Liver (tissue), 9 donors: ENCODE measurements around the gene RALY. TPM values are rescaled to one million over a fixed set of nuclear protein-coding genes. Genes with fewer than 3 reads are reported as not detected.

ENCODE experiments used
- DNase-seq: peaks from one replicate; pipeline ENCODE4 v3.0.0-alpha.2; 2017; ENCODE audit warnings: low spot score
- H3K27ac ChIP-seq, 2 donors: one replicate each; pipeline ENCODE4 v1.7.0; 2013; ENCODE audit warnings: inconsistent platforms in 2 of 2, low read length in 2 of 2, control low read depth in 1 of 2, low read depth in 1 of 2, mild to moderate bottlenecking in 1 of 2
- H3K27me3 ChIP-seq, 4 donors: one replicate each; pipeline versions ENCODE4 v1.6.1 to v1.7.0; 2013; ENCODE audit warnings: low read length in 3 of 4, inconsistent platforms in 1 of 4, mild to moderate bottlenecking in 1 of 4, moderate library complexity in 1 of 4; ENCODE audit not compliant: control insufficient read depth in 4 of 4, insufficient read depth in 4 of 4
- H3K36me3 ChIP-seq, 4 donors: one replicate each; pipeline versions ENCODE4 v1.6.1 to v1.7.0; 2013; ENCODE audit warnings: low read length in 3 of 4, mild to moderate bottlenecking in 3 of 4, low read depth in 1 of 4, moderate library complexity in 1 of 4; ENCODE audit not compliant: control insufficient read depth in 4 of 4, insufficient read depth in 3 of 4
- H3K4me1 ChIP-seq, 4 donors: one replicate each; pipeline versions ENCODE4 v1.6.1 to v1.7.0; 2013; ENCODE audit warnings: low read length in 3 of 4, mild to moderate bottlenecking in 3 of 4, moderate library complexity in 1 of 4; ENCODE audit not compliant: control insufficient read depth in 4 of 4, insufficient read depth in 4 of 4
- H3K4me3 ChIP-seq, 3 donors: one replicate each; pipeline versions ENCODE4 v1.6.1 to v1.7.0; 2013; ENCODE audit warnings: low read length in 3 of 3, control low read depth in 1 of 3, low read depth in 1 of 3, mild to moderate bottlenecking in 1 of 3
- H3K9ac ChIP-seq, 2 donors: one replicate each; pipeline ENCODE4 v1.7.0; 2013; ENCODE audit warnings: low read length in 2 of 2, mild to moderate bottlenecking in 2 of 2, moderate library complexity in 2 of 2, control low read depth in 1 of 2, low read depth in 1 of 2
- H3K9me3 ChIP-seq, 4 donors: one replicate each; pipeline versions ENCODE4 v1.6.1 to v1.7.0; 2013; ENCODE audit warnings: low read length in 3 of 4; ENCODE audit not compliant: control insufficient read depth in 4 of 4
- EGR1 ChIP-seq, 2 donors: IDR thresholded peaks; 2 replicates each; pipeline ENCODE4 v1.6.1; 2016 to 2018; ENCODE audit warnings: antibody characterized with exemption in 2 of 2, low read depth in 2 of 2
- FOXA1 ChIP-seq: IDR thresholded peaks from 2 replicates; pipeline ENCODE4 v1.6.1; 2016; ENCODE audit warnings: antibody characterized with exemption
- FOXA2 ChIP-seq: IDR thresholded peaks from 2 replicates; pipeline ENCODE4 v1.6.1; 2016; ENCODE audit warnings: antibody characterized with exemption
- GABPA ChIP-seq, 2 donors: IDR thresholded peaks in 1 of 2; conservative IDR thresholded peaks in 1 of 2; 2 replicates each; pipeline ENCODE4 v1.6.1; 2016; ENCODE audit warnings: antibody characterized with exemption in 2 of 2, mild to moderate bottlenecking in 1 of 2, moderate library complexity in 1 of 2
- JUND ChIP-seq, 2 donors: IDR thresholded peaks; 2 replicates each; pipeline ENCODE4 v1.6.1; 2016; ENCODE audit warnings: antibody characterized with exemption in 2 of 2
- SP1 ChIP-seq: IDR thresholded peaks from 2 replicates; pipeline ENCODE4 v1.6.1; 2018; ENCODE audit warnings: antibody characterized with exemption, mild to moderate bottlenecking
- TAF1 ChIP-seq: conservative IDR thresholded peaks from 2 replicates; pipeline ENCODE4 v1.6.1; 2016; ENCODE audit warnings: antibody characterized with exemption, mild to moderate bottlenecking
- YY1 ChIP-seq: IDR thresholded peaks from 2 replicates; pipeline ENCODE4 v1.6.1; 2016; ENCODE audit warnings: antibody characterized with exemption, mild to moderate bottlenecking
- WGBS: extraction: QIAGEN DNeasy Blood & Tissue Kit; methylation state at CpG from one replicate; pipeline ENCODE4 v1.1.7; 2013; 5-methylcytosine and 5-hydroxymethylcytosine counted together
- polyA plus RNA-seq, 2 donors: library from polyadenylated mRNA; stranded (reverse) in 1 of 2; unstranded in 1 of 2; fragments of 200-250 nt in 1 of 2; fragments of >200 nt in 1 of 2; fragmentation: Nextera tagmentation in 1 of 2; extraction: Ambion mirVana in 1 of 2; gene quantifications; one replicate each; pipeline versions ENCODE4 v1.2.1 to v1.2.3, GENCODE V29; 2013 to 2015
- total RNA-seq, 2 donors: library from RNA; depleted of rRNA; stranded (reverse); fragments of >200 nt; gene quantifications; one replicate each; pipeline ENCODE4 v1.2.3, GENCODE V29; 2014
- TF ChIP-seq, protein P1 (sequence below): IDR thresholded peaks from 2 replicates; pipeline ENCODE4 v1.6.1; 2016; ENCODE audit warnings: antibody characterized with exemption
- TF ChIP-seq, protein P2 (sequence below): IDR thresholded peaks from 2 replicates; pipeline ENCODE4 v1.6.1; 2016; ENCODE audit warnings: antibody characterized with exemption
- TF ChIP-seq, protein P3 (sequence below): fragments of 150-350 bp; IDR thresholded peaks from 2 replicates; pipeline ENCODE4 v1.5.1; 2017; ENCODE audit warnings: improper control_type of control experiment, low read depth, low read length; ENCODE audit not compliant: missing input control
- TF ChIP-seq, protein P4 (sequence below): IDR thresholded peaks from 2 replicates; pipeline ENCODE4 v1.6.1; 2016; ENCODE audit warnings: antibody characterized with exemption, mild to moderate bottlenecking
- donor health status: healthy.
- donor health status: healthy.
- donor health status: healthy.
- donor health status: healthy.
- donor health status: healthy.

Gene RALY
- total and polyA plus RNA-seq, 4 donors: 23.1 to 47.4 (median 33.3) TPM

DNA sequence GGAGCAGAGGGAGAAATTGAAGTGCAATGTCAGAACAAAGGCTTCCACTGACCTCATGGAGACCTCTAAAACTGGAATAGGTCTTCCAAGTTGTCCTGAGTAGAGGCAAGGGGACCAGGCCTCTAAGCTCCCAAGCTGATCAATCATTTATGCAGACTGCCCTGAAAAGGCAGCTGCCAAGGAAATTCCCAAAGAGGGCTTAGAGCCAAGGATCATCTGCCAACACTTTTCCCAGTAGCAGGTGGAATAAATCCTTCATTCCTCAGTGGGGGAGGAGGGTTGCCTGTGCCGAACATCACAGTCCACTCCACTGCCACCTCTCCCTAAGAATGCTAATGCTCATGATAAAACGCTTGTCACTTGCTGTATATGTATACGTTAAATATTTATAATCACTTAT, 29.3 kb upstream of the RALY start:
- H3K9me3 ChIP-seq: no peaks in the 10 kb centered on the region
- DNase-seq: no peak
- H3K4me3 ChIP-seq: no peak overlapping the region
- TF ChIP-seq YY1 (no peak), FOXA1 (no peak), TAF1 (no peak), GABPA (IDR thresholded peaks at IDR 0.05 in 1 of 2, conservative IDR thresholded peaks at IDR 0.05 in 1 of 2) (no peak), EGR1 (IDR thresholded peaks at IDR 0.05; ENCODE audit: low read depth in 2 of 2) (no peak), SP1 (no peak)
- TF ChIP-seq, protein P1, sequence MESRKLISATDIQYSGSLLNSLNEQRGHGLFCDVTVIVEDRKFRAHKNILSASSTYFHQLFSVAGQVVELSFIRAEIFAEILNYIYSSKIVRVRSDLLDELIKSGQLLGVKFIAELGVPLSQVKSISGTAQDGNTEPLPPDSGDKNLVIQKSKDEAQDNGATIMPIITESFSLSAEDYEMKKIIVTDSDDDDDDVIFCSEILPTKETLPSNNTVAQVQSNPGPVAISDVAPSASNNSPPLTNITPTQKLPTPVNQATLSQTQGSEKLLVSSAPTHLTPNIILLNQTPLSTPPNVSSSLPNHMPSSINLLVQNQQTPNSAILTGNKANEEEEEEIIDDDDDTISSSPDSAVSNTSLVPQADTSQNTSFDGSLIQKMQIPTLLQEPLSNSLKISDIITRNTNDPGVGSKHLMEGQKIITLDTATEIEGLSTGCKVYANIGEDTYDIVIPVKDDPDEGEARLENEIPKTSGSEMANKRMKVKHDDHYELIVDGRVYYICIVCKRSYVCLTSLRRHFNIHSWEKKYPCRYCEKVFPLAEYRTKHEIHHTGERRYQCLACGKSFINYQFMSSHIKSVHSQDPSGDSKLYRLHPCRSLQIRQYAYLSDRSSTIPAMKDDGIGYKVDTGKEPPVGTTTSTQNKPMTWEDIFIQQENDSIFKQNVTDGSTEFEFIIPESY: no peak
- TF ChIP-seq, protein P2, sequence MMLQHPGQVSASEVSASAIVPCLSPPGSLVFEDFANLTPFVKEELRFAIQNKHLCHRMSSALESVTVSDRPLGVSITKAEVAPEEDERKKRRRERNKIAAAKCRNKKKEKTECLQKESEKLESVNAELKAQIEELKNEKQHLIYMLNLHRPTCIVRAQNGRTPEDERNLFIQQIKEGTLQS: no peak
- H3K9ac ChIP-seq: no peak overlapping the region
- no peaks in the 10 kb centered on the region for H3K27me3 ChIP-seq
- no peak overlapping the region for H3K27ac ChIP-seq
- peaks cover 0 to 6% (median 0%) of the 10 kb centered on the region in 4 donors for H3K4me1 ChIP-seq
- H3K36me3 ChIP-seq: no peaks in the 10 kb centered on the region
- WGBS: 89% methylated on average over 3 of the region's 3 CpGs

DNA sequence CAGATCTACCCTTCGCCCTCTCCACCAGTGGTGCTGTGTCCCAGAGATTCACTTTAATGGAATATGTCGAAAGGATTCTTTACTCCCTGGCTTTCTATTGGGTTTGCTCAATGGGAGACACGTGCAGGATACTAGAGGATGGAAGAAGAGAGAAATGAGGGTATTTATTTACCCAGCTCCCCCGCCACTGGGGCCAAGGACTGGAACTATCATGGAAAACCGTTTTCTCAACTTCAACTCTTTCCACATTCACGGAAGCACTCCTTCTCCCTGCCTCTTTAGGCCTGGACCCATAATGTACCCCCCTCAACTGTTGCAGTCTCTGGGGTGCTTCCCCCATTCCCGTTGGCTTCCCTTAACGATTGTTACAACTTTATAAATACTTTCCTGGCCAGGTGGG, 26.6 kb upstream of the RALY start:
- peaks cover 0 to 6% (median 0%) of the 10 kb centered on the region in 4 donors for H3K4me1 ChIP-seq
- no peak overlapping the region for H3K4me3 ChIP-seq
- no peak for DNase-seq
- no peak overlapping the region for H3K9ac ChIP-seq
- TF ChIP-seq, protein P3, sequence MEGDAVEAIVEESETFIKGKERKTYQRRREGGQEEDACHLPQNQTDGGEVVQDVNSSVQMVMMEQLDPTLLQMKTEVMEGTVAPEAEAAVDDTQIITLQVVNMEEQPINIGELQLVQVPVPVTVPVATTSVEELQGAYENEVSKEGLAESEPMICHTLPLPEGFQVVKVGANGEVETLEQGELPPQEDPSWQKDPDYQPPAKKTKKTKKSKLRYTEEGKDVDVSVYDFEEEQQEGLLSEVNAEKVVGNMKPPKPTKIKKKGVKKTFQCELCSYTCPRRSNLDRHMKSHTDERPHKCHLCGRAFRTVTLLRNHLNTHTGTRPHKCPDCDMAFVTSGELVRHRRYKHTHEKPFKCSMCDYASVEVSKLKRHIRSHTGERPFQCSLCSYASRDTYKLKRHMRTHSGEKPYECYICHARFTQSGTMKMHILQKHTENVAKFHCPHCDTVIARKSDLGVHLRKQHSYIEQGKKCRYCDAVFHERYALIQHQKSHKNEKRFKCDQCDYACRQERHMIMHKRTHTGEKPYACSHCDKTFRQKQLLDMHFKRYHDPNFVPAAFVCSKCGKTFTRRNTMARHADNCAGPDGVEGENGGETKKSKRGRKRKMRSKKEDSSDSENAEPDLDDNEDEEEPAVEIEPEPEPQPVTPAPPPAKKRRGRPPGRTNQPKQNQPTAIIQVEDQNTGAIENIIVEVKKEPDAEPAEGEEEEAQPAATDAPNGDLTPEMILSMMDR: no peak
- TF ChIP-seq JUND (IDR thresholded peaks at IDR 0.05) (no peak), YY1 (no peak)
- no peaks in the 10 kb centered on the region for H3K27me3 ChIP-seq
- no peak overlapping the region for H3K27ac ChIP-seq
- 93% methylated on average over 8 of the region's 8 CpGs for WGBS
- no peaks in the 10 kb centered on the region for H3K9me3 ChIP-seq
- H3K36me3 ChIP-seq: no peaks in the 10 kb centered on the region

DNA sequence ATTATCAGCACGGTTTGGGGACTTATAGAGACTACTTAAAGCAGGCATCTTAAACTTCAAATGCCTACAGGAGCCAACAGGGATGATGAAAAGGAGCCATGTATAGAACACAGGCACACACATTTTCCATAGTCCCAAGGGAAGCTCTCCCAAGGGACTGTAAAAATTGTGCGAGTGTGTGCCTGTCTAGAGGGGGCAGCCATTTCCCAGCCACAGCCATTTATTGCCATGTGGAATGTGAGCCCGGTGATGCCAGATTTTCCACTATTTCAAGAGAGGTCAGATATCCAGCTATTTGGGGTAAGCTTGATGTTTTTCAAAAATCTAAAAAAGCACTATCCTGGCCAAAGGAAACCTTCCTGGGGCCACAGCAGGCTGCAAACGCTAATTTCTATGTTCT, 24.1 kb upstream of the RALY start:
- 90% methylated on average over 4 of the region's 4 CpGs for WGBS
- Histone ChIP-seq H3K36me3 (no peaks in the 10 kb centered on the region), H3K27me3 (no peaks in the 10 kb centered on the region), H3K4me3 (no peak overlapping the region), H3K9me3 (no peaks in the 10 kb centered on the region), H3K4me1 (peaks cover 0 to 2% (median 0%) of the 10 kb centered on the region in 4 donors), H3K9ac (no peak overlapping the region), H3K27ac (no peak overlapping the region)
- TF ChIP-seq, protein P4, sequence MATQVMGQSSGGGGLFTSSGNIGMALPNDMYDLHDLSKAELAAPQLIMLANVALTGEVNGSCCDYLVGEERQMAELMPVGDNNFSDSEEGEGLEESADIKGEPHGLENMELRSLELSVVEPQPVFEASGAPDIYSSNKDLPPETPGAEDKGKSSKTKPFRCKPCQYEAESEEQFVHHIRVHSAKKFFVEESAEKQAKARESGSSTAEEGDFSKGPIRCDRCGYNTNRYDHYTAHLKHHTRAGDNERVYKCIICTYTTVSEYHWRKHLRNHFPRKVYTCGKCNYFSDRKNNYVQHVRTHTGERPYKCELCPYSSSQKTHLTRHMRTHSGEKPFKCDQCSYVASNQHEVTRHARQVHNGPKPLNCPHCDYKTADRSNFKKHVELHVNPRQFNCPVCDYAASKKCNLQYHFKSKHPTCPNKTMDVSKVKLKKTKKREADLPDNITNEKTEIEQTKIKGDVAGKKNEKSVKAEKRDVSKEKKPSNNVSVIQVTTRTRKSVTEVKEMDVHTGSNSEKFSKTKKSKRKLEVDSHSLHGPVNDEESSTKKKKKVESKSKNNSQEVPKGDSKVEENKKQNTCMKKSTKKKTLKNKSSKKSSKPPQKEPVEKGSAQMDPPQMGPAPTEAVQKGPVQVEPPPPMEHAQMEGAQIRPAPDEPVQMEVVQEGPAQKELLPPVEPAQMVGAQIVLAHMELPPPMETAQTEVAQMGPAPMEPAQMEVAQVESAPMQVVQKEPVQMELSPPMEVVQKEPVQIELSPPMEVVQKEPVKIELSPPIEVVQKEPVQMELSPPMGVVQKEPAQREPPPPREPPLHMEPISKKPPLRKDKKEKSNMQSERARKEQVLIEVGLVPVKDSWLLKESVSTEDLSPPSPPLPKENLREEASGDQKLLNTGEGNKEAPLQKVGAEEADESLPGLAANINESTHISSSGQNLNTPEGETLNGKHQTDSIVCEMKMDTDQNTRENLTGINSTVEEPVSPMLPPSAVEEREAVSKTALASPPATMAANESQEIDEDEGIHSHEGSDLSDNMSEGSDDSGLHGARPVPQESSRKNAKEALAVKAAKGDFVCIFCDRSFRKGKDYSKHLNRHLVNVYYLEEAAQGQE: no peak
- TF ChIP-seq, protein P3: no peak
- TF ChIP-seq FOXA1 (no peak), FOXA2 (no peak), YY1 (no peak), TAF1 (no peak), GABPA (IDR thresholded peaks at IDR 0.05 in 1 of 2, conservative IDR thresholded peaks at IDR 0.05 in 1 of 2) (no peak), JUND (IDR thresholded peaks at IDR 0.05) (no peak)
- TF ChIP-seq, protein P1: no peak
- DNase-seq: no peak
